Islet of Langerhans (tissue), 1 donor: ENCODE data around the gene AFAP1L1.

Experiments
- FAIRE-seq: peaks from one replicate; lab custom pipeline; 2011; peaks lifted over from hg19 to GRCh38; lab: Jason Lieb, UNC

The AFAP1L1 gene

DNA sequence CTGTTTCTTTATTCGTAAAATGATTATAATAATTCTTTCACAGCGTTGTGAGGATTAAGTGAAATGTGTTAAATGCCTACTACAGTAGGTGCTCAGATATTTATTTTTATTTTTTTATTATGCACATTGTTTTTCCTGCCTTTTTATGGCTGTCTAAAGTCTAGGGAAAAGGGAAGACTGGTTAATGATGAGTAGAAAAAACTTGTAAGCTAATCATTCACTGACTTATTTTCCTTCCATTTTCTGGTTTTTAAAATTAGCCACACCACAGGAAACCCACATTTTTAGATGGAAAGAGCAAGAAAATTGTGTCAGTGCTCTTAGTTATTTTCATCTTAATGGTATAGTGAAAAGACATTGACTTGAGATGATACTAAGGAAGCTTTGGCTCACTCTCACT lies 82.3 kb downstream of the AFAP1L1 start:
- no peak for FAIRE-seq

DNA sequence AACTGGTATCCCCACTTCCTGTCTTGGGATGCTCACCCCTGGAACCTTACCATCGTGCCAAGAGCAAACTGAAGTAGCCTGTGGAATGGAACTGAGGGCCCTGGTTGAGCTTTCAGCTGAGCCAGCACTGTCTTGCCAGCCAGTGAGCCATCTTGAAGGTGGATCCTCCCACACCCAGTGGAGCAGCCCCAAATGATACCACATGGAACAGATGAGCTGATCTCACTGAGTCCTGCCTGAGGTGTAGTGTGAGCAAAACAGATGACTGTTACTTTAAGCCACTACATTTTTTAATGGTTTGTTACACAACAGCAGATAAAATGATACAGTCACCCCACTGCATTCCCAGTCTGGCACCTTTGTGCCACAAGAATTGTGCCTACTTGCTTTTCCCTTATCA lies 84.0 kb downstream of the AFAP1L1 start:
- no peak for FAIRE-seq

DNA sequence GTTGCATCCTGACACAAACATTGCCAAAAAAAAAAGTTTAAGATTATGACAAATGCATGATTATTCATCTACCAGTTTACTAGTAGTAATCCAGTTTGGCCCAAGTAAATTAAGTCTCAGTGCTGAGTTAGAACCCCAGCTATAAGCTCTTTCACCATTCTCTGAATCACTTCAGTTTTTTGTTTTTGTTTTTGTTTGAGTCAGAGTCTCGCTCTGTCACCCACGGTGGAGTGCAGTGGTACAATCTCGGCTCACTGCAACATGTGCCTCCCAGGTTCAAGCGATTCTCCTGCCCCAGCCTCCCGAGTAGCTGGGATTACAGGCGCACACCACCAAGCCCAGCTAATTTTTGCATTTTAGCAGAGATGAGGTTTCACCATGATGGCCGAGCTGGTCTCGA lies 84.7 kb downstream of the AFAP1L1 start:
- no peak for FAIRE-seq

DNA sequence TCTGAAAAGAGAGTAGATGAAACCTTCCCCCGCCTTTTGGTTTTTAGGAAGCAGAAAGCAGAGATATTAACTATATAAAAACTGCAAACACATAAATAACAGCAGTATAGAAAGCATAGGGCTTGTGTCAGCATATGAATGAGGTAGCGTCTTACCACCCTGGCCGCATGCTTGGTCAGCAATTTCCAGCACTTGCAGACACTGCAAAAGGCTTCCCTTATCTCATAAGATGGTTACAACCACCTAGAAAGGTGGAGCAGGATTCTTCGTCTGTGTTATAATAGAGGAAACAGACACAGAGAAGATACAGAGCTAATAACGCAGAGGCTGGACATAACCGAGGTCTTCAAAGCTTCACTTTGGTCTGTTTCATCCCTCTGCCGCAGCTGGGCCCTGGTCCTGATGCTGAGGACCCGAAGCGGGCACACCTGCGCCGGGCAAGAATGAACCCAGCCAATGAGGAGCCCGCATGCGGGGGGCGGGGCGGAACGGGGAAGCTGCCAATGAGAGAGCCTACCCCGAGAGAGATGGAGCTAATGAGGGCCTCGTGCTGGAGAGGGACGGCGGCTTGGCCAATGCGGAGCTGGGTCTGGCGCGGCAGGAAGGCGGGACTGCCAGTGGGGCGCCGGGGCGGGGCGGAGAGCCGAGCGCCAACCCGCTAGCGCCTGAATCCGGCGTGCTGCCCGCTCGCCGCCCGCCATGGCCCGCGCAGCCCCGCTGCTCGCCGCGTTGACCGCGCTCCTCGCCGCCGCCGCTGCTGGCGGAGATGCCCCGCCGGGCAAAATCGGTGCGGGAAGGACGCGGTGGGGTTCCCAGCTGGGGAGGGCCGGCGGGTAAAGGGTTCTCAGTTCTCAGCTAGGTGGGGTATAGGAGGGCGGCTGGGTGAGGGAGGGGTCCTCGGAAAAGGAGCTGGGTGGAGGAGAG lies 86.0 kb downstream of the AFAP1L1 start, which contains the start of gene PCYOX1L:
TSS of gene PCYOX1L (plus strand) at position 677 of the 924 bp plus-strand sequence. CDS start at position 700, 23 bp downstream.
- peak; percentile 81 for FAIRE-seq

DNA sequence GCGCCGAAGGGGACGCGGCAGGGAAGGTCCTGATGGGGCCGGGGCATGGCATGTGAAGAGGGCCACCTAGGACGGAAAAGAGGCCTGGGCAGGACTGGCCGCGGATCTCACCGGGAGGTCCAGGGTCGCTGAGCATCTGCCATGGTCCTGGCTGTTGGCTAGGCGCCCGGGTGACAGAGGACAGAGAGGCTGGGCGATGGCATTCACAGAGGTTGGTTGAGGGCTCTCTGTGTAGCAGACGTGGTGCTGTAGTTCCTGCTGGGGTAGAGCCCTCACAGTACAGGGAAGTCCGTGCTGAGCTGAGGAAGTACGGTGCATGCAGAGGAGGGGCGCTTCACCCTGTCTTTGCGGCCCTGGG lies 86.6 kb downstream of the AFAP1L1 start:
- no peak for FAIRE-seq

DNA sequence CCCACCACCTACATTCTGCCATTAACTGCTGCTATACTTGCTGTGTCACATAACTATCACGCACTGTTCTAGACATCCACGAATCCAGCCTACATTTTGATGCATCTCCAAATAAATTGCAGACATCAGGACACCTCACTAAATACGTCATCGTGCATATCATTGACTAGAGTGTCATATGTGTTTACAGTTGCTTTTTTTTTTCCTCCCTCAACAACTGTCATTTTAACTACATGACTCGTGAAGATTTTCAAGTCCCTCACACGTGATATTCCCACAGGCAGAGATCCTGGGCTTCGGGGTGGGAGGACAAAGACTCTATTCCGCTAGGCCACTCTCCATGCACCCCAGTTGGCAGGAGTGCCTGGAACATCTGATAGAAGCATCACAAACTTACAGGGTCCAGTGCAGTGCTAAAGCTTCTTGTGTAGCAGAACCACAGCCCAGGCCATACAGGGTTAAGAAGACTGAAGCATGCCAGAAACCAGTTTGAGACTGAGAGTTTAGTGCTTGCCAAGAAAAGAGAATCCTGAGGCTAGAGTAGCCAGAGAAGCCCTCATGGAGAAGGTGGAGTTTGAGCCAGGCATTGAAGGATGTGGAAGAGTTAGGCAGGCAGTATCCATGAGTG lies 87.3 kb downstream of the AFAP1L1 start:
- no peak for FAIRE-seq

DNA sequence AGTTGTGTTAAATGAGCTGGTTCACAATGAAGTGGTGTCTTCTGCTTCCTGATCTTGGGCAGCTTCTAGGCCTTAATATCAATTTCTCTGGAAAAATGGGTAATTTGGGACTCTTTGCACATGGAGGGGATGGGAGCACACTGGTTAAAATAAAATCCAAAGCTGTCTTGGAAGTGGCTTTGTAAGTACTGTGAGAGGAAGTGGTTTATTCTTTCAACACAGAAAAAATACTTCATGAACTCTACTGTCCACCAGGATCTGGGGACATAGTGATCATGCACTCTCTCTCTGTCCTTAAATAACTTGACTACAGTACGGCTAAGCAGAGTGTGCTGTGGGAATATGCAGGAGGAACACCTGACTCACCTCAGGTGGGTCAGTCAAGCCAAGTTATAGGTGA lies 88.6 kb downstream of the AFAP1L1 start:
- FAIRE-seq = no peak

DNA sequence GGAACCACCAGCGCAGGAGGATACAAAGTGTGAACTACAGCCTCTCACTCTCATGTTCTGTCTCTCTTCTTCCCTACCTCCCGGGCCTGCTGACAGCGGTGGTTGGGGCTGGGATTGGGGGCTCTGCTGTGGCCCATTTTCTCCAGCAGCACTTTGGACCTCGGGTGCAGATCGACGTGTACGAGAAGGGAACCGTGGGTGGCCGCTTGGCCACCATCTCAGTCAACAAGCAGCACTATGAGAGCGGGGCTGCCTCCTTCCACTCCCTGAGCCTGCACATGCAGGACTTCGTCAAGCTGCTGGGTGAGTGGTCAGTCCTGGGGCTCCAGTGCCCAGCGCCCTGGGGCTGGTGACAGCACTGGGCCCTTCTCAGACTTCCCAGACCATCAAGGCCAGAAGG lies 90.9 kb downstream of the AFAP1L1 start:
- FAIRE-seq = no peak

DNA sequence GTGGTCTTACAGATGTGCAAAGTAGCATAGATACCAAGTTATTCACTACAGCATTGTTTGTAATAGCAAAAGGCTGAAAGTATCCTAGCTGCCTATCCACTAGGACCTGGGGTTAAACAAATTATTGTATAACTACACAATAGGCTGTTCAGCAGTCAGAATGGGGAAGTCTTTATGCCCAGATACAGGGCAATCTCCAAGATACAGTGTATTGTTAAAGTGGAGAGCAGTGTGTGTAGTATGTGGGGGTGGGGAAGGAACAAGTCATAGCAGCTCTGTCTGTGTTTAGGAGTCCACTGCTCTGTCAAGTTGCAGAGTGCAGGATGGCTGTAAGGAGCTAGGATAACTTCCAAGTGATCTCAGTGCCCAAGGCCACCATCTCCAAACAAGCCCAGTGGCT lies 91.7 kb downstream of the AFAP1L1 start:
- FAIRE-seq = no peak

DNA sequence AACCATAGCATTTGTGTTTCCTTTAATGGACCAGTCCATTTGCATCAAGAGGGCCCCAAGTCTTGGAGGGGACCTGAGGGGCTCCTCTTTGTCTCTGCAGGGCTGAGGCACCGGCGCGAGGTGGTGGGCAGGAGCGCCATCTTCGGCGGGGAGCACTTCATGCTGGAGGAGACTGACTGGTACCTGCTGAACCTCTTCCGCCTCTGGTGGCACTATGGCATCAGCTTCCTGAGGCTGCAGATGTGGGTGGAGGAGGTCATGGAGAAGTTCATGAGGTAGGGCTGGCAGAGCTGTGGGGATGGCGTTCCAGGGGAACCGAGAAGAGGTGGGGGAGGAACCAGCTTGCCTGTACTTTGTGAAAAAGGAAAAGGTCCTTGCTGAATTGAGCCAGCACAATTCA lies 92.3 kb downstream of the AFAP1L1 start:
- FAIRE-seq = no peak

DNA sequence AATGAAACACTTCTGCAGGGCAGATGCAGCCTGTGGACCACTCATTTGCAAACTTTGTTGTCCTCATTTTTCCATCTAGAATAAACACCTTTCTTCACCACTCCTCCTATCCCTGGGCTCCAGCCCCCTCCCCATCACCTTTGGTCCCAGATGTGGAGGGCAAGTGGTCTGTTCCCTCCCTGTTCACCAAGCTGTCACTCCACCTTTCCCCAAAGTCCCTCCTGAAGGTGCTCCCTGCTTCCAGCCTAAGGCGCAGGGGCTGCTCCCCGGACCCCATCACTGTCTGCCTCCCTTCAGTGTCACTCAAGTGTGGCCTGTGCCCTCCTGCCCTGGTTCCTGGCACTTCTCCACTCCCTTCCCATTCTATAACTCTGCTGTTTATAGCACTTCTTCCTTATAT lies 93.1 kb downstream of the AFAP1L1 start:
- no peak for FAIRE-seq

DNA sequence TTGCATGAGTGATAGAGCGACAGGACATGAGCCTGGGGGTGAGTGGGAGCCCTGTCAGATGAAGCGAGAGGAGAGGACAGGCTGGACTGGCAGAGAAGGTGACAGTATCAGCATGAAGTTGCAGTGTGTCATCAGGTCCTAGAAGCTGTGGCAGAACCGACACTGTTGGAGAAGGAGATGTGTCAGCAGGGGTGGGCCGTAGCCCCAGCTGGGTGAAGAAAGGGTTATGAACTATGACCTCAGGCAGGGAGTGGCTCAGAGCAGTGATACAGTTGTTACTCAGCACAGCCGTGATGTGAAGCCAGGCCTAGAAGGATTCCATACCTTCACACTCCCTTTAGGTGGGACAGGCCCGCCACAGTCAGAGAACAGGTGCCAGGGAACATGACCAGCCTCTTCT lies 93.8 kb downstream of the AFAP1L1 start:
- no peak for FAIRE-seq

DNA sequence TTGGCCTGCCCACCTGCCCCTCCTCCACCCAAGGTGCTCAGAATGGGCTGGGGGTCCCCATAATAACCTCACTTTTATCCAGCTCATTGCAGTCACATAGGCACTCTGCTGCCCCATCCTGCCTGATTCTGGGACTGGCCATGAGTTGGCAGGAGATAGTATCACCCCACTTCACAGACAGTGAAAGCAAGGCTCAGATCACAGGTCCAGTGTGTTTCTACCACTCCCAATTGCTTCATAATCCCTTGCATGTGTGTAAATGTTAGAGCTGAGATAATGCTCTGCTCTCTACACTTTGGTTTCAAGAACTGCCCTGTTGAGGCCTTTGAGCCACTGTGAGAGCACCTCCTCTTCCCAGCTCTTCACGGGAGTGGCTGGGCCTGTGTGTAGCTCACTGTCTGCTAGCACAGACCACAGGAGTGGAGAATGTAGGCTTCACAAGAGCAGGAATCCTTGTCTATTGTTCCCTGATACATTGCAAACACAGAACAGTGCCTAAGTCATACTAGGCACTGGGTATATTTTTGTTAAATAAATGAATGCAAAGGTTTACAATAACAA lies 94.6 kb downstream of the AFAP1L1 start:
- no peak for FAIRE-seq

DNA sequence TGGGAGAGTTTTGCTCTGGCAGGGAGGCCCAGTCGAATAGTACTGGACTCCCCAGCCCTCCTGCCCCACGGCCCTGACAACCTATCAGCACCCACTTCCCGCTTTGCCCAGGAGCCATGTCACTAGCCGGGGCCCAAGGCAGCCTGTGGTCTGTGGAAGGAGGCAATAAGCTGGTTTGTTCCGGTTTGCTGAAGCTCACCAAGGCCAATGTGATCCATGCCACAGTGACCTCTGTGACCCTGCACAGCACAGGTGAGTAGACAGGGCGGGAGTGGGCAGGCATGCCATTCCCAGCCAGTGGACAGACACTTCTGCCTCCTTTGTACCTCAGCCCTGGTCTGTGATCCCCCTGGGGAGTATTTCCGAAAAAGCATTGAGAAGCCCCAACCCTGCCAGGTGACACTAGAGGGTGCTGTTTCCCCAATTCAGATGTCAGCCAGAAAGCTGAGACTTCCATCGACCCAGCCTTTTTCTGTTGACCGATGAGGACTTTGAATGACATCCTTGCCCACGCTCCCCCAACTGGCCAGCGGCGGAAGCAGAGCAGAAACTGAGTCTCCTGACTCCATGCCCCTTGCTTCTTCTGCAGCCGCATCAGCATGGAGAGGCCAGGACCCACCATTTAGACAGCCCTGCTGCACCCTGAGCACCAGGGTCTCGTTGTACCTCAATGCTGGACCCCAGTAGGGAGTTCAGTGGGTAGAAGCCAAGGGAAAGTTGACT lies 95.8 kb downstream of the AFAP1L1 start:
- no peak for FAIRE-seq

DNA sequence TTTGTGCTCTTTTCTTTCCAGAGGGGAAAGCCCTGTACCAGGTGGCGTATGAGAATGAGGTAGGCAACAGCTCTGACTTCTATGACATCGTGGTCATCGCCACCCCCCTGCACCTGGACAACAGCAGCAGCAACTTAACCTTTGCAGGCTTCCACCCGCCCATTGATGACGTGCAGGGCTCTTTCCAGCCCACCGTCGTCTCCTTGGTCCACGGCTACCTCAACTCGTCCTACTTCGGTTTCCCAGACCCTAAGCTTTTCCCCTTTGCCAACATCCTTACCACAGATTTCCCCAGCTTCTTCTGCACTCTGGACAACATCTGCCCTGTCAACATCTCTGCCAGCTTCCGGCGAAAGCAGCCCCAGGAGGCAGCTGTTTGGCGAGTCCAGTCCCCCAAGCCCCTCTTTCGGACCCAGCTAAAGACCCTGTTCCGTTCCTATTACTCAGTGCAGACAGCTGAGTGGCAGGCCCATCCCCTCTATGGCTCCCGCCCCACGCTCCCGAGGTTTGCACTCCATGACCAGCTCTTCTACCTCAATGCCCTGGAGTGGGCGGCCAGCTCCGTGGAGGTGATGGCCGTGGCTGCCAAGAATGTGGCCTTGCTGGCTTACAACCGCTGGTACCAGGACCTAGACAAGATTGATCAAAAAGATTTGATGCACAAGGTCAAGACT lies 96.5 kb downstream of the AFAP1L1 start:
- no peak for FAIRE-seq

DNA sequence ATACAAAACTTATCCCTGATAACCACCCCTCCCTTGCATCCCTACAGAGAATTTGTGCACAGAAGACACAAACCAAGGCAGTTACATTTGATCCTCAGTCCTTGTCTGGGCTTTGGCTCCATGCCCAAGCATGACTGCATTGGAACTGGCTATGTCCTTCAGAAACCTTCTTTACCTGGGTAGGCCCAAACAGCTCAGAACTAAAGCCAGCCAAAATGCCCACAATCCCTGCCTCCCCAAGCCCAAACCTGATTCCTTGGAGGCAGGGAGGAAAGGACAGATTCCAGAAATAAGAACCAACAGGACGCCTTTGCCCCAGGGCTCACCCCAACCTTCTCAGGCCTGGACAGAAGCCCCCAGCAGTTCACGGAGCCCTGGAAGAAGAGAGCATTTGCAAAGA lies 99.2 kb downstream of the AFAP1L1 start:
- no peak for FAIRE-seq

DNA sequence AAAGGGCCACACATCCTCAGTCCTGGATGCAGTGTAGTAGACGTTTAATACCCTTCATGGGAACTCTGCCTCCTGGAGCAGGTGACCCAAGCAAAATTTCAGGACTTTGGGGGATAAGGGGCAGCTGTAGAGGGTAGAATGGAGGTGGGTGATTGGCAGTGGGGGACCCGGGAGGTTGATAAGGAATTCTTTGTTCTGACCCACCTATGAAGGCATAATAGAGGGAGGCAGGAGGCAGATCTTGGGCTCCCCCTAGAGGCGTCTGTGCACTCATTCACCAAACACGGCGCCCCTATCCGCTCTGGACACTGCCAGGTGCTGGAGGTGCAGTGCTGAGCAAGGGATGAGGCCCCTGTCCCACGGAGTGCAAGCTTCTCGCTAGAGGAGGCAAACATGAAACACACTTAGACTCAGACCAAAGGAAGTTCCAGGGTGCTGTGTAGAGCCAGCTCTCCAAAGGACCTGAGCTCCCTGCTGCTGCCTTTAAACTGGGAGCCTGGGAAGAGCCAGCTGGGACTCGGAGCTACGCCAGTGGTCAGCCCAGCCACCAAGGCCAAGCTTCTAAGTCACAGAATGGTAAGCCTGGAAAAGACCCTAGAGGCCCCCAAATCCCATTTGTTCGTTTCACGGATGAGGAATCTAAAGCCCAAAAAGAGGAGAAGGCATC lies 99.8 kb downstream of the AFAP1L1 start:
- FAIRE-seq = no peak

DNA sequence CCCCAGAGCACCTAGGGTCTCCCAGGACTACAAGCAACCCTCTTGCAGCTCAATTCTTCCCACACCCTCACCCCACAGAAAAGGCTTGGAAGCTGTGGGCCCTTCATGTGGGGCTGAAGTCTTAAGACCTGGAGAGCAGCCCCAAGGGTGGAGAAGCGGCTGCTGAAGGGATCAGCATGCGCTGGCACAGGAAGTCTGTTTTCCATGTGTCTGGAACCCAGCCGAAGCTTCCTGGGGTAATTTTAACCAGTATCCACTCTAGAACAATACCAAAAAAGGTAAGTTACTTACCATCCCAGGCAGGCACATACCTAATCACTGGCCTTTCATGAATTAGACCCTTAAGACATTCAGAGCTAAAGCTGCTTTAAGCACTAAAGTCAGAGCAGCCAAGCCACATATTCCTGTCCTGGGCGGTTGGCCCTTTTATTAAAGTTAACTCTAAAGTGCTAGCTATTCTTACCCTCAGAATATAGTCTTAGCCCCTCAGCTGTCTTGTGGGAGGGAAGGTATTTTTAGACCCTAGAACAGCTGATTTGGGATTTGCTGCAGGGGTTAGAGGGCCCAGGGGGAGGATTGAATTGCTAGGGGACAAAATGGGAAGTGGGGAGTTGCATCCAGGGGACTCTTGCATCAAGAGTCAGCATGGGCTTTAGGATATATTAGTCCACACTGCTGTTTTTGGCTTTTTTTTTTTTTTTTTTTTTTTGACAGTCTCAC lies 100.6 kb downstream of the AFAP1L1 start:
- FAIRE-seq = no peak

DNA sequence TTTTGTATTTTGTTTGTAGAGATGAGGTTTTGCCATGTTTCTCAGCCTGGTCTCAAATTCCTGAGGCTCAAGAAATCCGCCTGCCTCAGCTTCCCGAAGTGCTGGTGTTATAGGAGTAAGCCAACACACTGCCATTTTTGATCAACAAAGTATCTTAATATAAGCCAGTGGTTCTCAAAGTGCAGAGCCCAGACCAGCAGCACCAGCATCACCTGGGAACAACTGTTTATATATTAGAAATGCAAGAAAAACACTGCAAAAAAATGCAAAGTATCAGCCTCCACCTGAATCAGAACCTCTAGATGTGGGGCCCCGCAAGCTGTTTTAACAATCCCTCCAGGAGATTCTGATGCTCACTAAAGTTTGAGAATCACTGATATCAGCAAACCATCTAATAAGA lies 101.3 kb downstream of the AFAP1L1 start:
- FAIRE-seq = no peak

DNA sequence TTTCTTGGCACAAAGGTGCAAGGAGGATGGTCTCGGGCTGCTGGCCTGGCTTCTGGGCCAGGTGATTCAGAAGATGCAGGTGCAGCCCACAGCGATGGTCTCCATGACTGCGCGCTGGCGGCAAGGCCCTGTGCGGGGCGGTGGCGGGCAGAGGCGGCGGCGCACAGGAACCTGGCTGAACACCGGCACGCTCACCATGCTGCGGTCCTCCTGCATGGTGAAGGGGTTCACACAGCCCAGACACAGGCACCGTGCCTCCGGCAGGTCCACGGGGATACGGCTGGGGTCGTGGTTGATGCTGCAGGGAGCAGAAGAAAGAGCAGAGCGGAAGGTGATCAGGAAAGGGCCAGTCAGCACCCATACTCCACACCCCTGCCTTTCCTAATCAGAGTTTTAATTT lies 102.6 kb downstream of the AFAP1L1 start:
- no peak for FAIRE-seq

DNA sequence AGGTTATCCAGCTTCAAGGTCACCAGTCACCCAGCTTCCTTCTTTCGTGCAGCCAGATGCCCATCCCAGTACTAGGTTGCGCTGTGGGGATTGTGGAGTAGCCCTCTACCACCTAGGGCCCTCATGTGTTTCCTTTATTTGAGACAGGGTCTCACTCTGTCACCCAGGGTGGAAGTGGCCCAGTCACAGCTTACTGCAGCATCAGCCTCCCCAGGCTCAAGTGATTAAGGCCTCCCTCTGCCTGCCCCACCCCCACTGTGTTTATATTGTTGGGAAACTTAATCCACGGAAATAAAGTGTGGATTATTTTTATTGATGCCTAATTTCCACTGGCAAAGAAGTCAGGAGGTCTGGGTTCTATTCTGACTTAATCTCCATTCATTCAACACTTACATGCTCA lies 103.1 kb downstream of the AFAP1L1 start:
- FAIRE-seq = no peak
